GM21786 (cell line): ENCODE measurements around the gene TP53.
A peak's percentile ranks its signal among the peaks of the same experiment; 100 is the strongest.

ENCODE experiments used
- ATAC-seq: cut with Tn5 transposase; IDR thresholded peaks from one replicate; pipeline ENCODE4 v1.9.1; 2021; ENCODE audit not compliant: unreplicated experiment

TP53 gene

GRCh38 chr17:7707446-7707845, 20.2 kb upstream of the TP53 start:
- ATAC-seq: no peak

- ATAC-seq: no peak
Measured at GRCh38 chr17:7706631-7707354, 19.5 kb upstream of the TP53 start.

- ATAC-seq: no peak
Measured at GRCh38 chr17:7705269-7706255, 18.3 kb upstream of the TP53 start.

- ATAC-seq: no peak
Measured at GRCh38 chr17:7704601-7705268, 17.4 kb upstream of the TP53 start, which contains the start of gene EFNB3. EFNB3 (plus strand) TSS chr17:7705202; CDS start chr17:7705599, 397 bp downstream.

- ATAC-seq: no peak
Measured at GRCh38 chr17:7703584-7704479, 16.5 kb upstream of the TP53 start.

DNA sequence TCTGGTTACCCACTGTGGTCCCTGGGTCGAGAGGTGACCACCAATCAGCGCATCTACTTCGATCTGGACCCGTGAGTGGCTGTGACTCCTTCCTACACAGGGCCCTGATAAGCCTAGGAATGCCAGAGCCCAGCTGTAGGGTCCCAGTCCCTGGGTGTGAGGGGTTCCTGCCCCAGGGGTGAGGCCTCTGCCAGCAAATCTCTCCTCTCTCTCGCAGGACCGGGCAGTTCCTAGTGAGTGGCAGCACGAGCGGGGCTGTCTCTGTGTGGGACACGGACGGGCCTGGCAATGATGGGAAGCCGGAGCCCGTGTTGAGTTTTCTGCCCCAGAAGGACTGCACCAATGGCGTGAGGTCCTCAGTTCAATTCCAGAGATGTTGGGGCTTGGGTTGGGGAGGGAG, 15.5 kb upstream of the TP53 start:
- ATAC-seq: no peak

GRCh38 chr17:7701681-7702080, 14.4 kb upstream of the TP53 start:
- ATAC-seq: no peak

DNA sequence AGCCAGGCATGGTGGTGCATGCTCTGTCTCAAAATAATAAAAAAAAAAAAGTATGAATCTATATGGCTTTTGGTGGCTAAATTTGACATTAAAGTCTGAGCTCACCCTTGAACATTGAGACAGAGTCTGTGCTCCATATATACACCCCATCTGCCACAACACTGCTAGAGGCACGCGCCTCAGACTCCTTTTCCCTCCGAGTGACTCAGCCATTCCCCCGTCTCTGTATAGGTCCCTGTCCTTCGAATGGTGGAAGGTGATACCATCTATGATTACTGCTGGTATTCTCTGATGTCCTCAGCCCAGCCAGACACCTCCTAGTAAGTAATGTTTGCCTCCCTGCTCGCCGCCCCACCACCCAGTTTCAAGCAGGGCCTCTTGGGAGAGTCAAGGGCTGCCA, 13.2 kb upstream of the TP53 start:
- ATAC-seq: no peak

DNA sequence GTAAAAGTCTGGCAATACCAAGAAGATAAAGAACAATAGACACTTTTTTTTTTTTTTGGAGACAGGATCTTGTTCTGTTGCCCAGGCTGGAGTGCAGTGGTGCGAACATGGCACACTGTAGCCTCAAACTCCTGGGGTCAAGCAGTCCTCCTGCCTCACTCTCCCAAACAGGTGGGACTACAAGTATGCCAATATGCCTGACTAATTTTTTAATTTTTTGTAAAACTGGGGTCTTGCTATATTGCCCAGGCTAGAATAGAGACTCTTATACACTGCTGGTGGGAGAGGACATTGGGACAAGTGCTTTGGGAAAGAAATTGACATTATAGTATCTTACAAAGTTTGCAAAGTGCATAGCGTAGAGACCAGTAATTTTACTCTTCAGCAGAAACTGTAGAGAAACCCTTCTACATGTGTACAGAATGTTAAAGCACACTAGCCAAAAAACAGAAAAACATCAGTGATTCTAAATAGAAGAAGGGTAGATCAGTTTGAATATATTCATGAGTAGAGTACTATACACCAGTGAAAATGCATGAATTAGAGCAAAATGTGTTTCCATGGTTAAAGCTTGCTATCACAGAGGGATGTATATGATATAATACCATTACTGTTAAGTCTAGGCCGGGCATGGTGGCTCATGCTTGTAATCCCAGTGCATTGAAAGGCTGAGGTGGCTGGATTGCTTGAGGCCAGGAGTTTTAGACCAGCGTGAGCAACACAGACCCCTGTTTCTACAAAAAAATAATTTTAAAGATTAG, 10.7 kb upstream of the TP53 start:
- ATAC-seq: no peak

DNA sequence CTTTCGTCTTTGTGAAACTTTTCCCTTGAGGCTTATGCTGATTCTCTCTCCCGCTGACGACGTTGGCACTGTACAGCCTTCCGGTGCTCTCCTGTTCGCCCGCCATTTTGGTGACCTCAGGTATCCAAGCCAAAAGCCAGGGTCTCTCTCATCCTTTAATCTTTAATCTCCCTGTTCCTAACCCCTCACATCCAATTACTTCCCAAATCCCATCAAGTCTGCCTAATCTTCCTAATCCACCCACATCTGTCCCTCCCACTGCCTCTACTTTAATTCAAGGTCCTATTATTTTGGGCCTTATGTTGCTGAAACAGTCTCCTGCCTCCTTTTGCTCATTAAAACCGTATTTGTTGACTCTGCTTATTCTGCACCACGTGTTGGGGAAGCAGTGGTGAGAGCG, 8.3 kb upstream of the TP53 start:
- no peak for ATAC-seq

DNA sequence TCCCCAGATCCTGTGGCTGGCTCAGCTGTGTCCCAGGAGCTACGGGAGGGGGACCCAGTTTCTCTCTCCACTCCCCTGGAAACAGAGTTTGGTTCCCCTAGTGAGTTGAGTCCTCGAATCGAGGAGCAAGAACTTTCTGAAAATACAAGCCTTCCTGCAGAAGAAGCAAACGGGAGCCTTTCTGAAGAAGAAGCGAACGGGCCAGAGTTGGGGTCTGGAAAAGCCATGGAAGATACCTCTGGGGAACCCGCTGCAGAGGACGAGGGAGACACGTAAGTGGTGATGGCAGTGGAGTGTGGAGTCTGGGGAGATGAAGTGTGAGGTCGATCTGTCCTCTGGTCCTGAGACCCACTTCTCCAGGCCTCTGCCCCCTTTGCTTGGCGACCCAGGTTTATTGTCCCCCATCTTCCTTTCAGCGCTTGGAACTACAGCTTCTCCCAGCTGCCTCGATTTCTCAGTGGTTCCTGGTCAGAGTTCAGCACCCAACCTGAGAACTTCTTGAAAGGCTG, 1.6 kb upstream of the TP53 start:
- no peak for ATAC-seq

- peak; percentile 56 for ATAC-seq
Measured at GRCh38 chr17:7687908-7688807, 868 bp upstream of the TP53 start, which contains the start of gene WRAP53. WRAP53 (plus strand) TSS chr17:7688477; CDS start chr17:7688649, 172 bp downstream.

GRCh38 chr17:7686222-7687071, 843 bp downstream of the TP53 start:
- peak; percentile 48 for ATAC-seq

DNA sequence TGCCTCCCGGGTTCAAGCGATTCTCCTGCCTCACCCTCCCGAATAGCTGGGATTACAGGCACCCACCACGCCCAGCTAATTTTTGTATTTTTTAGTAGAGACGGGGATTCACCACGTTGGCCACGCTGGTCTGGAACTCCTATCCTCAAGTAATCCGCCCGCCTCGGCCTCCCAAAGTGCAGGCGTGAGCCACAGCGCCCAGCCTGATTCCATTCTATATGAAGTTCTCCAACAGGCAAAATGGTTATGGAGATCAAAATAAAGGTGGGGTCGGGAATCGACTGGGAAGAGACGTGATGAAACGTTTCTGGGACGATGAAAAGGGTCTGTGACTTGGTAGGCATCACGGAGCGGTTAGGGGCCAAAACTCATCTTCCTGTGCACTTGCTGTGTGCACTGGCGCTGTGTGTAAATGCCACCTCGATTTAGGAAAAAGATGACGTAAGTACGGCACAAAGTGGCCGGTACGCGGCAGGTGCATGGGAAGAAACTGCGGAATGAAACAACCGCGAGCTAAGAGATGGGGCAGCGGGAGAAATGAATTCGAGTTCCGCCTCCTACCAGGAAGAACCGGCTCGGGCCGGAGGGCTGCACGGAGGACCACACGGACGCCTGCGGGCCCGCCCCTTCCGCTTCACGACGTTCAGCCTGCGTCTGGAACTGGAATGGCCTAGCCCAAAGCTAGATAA, 1.6 kb downstream of the TP53 start:
- ATAC-seq: peak; percentile 54

DNA sequence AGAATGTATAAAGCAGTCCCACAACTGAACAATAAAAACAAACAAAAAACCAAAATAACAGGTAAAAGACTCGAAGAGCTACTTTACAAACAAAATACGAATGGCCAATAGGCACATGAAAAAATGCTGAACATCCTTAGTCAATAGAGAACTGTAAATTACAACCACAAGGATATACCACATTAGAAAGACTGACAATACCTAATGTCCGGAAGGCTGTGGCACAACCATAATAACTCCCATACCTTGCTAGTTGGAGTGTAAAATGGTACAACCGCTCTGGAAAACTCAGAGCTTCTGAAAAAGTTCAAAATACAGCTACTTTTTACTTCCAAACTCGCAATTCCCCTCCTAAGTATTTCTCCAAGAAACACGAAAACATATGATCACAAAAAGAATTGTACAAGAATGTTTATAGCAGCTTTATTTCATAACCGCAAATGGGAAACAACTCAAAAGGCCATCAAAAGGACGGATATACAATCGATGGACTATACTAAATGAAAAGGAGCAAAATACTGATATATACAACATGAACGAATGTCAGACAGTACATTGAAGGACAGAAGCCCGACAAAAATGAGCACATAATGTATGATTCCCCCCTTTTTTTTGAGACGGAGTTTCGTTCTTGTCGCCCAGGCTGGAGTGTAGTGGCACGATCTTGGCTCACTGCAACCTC, 2.3 kb downstream of the TP53 start:
- no peak for ATAC-seq

- ATAC-seq: no peak
Measured at GRCh38 chr17:7677388-7678067, 9.8 kb downstream of the TP53 start.
